Neuronal stem cell (in vitro differentiated cells): ENCODE data around the gene GPR137B.

ENCODE experiments used
- DNase-seq: peaks from one replicate; pipeline ENCODE4 v3.0.0-alpha.2; 2013; ENCODE audit warnings: low spot score
- H2AFZ ChIP-seq: one replicate; pipeline ENCODE4 v1.6.1; 2013; ENCODE audit warnings: mild to moderate bottlenecking, low read length, inconsistent platforms
- H2AK5ac ChIP-seq: 2 replicates; pipeline ENCODE4 v1.6.1; 2013; ENCODE audit warnings: low read depth, mild to moderate bottlenecking, inconsistent platforms, low read length, moderate library complexity, mixed read lengths
- H2BK120ac ChIP-seq: 2 replicates; pipeline ENCODE4 v1.6.1; 2013; ENCODE audit warnings: low read depth, mild to moderate bottlenecking, inconsistent platforms, low read length, moderate library complexity, mixed read lengths
- H2BK12ac ChIP-seq: one replicate; pipeline ENCODE4 v1.6.1; 2013; ENCODE audit warnings: low read length, inconsistent platforms
- H2BK15ac ChIP-seq: 2 replicates; pipeline ENCODE4 v1.6.1; 2013; ENCODE audit warnings: mild to moderate bottlenecking, low read length, inconsistent platforms, mixed read lengths
- H2BK5ac ChIP-seq: one replicate; pipeline ENCODE4 v1.6.1; 2013; ENCODE audit warnings: inconsistent platforms, mild to moderate bottlenecking, low read length, moderate library complexity
- H3K14ac ChIP-seq: one replicate; pipeline ENCODE4 v1.6.1; 2013; ENCODE audit warnings: low read length, inconsistent platforms
- H3K18ac ChIP-seq: 2 replicates; pipeline ENCODE4 v1.6.1; 2013; ENCODE audit warnings: low read length, inconsistent platforms
- H3K23ac ChIP-seq: 2 replicates; pipeline ENCODE4 v1.6.1; 2013; ENCODE audit warnings: low read depth, mild to moderate bottlenecking, mixed read lengths, low read length, inconsistent platforms; ENCODE audit not compliant: poor library complexity
- H3K27ac ChIP-seq: replicated peaks from 3 replicates; pipeline ENCODE4 v1.5.1; 2013; ENCODE audit warnings: low read length, inconsistent platforms
- H3K27me3 ChIP-seq, 3 experiments: 2 replicates each; pipeline ENCODE4 v1.6.1; 2013; ENCODE audit warnings: low read length in 3 of 3, mild to moderate bottlenecking in 2 of 3, inconsistent platforms in 1 of 3, low read depth in 1 of 3, mixed read lengths in 1 of 3, moderate library complexity in 1 of 3; ENCODE audit not compliant: control insufficient read depth in 3 of 3, insufficient read depth in 3 of 3
- H3K36me3 ChIP-seq, 2 donors: replicated peaks in 1 of 2; 2 replicates each; pipeline ENCODE4 v1.6.1; 2013; ENCODE audit warnings: low read length in 2 of 2; ENCODE audit not compliant: control insufficient read depth in 2 of 2, insufficient read depth in 2 of 2
- H3K4ac ChIP-seq: 2 replicates; pipeline ENCODE4 v1.6.1; 2013; ENCODE audit warnings: inconsistent platforms, mild to moderate bottlenecking, low read length, moderate library complexity
- H3K4me1 ChIP-seq, 2 donors: 1 replicate in 1 of 2; 2 replicates in 1 of 2; pipeline ENCODE4 v1.6.1; 2013; ENCODE audit warnings: low read length in 2 of 2, low read depth in 1 of 2; ENCODE audit not compliant: control insufficient read depth in 2 of 2, insufficient read depth in 1 of 2
- H3K4me2 ChIP-seq: one replicate; pipeline ENCODE4 v1.6.1; 2013; ENCODE audit warnings: mild to moderate bottlenecking, low read length, inconsistent platforms; ENCODE audit not compliant: insufficient read depth, poor library complexity, severe bottlenecking
- H3K4me3 ChIP-seq, 2 donors: 2 replicates each; pipeline ENCODE4 v1.5.1; 2013; ENCODE audit warnings: low read length in 2 of 2, mild to moderate bottlenecking in 2 of 2, inconsistent platforms in 1 of 2, moderate library complexity in 1 of 2
- H3K79me1 ChIP-seq: one replicate; pipeline ENCODE4 v1.6.1; 2013; ENCODE audit warnings: low read depth, mild to moderate bottlenecking, inconsistent platforms, low read length, moderate library complexity
- H3K9ac ChIP-seq: one replicate; pipeline ENCODE4 v1.6.1; 2013; ENCODE audit warnings: mild to moderate bottlenecking, low read depth, low read length, inconsistent platforms; ENCODE audit not compliant: poor library complexity
- H3K9me3 ChIP-seq, 2 donors: replicated peaks in 1 of 2; 2 replicates each; pipeline versions ENCODE3 to v1.6.1; 2013; ENCODE audit warnings: low read length in 2 of 2, mild to moderate bottlenecking in 2 of 2, inconsistent platforms in 1 of 2, low read depth in 1 of 2, mixed read lengths in 1 of 2, moderate library complexity in 1 of 2; ENCODE audit not compliant: control insufficient read depth in 2 of 2, insufficient read depth in 1 of 2
- H4K8ac ChIP-seq: one replicate; pipeline ENCODE4 v1.6.1; 2013; ENCODE audit warnings: low read depth, mild to moderate bottlenecking, inconsistent platforms, low read length, moderate library complexity
- H4K91ac ChIP-seq: one replicate; pipeline ENCODE4 v1.6.1; 2013; ENCODE audit warnings: low read length, low read depth, mild to moderate bottlenecking, inconsistent platforms; ENCODE audit not compliant: poor library complexity
- WGBS, 2 donors: extraction: QIAGEN DNeasy Blood & Tissue Kit; methylation state at CpG; one replicate each; pipeline ENCODE4 v1.1.7; 2013; ENCODE audit warnings: missing lambda C conversion rate in 2 of 2, mixed read lengths in 1 of 2; ENCODE audit not compliant: insufficient read length in 2 of 2, insufficient replicate concordance in 1 of 2; ENCODE audit errors: extremely low coverage in 2 of 2; 5-methylcytosine and 5-hydroxymethylcytosine counted together

The GPR137B gene

GRCh38 chr1:236101233-236102200 is 40.8 kb upstream of the GPR137B start:
- peak overlapping the region; percentile 86 for H4K91ac ChIP-seq
- H3K27me3 ChIP-seq, result peaks cover 0 to 2% (median 0%) of the 10 kb centered on the region in 3 experiments
- H3K23ac ChIP-seq, result peak overlapping the region; percentile 5
- H3K4me3 ChIP-seq, result peak overlapping the region in 1 of 2 donors; percentile 23
- H2AFZ ChIP-seq, result no peak overlapping the region
- H2BK5ac ChIP-seq, result no peak overlapping the region
- H3K9me3 ChIP-seq, result peaks cover 0 to 3% of the 10 kb centered on the region in 2 donors
- no peak overlapping the region for H3K4me2 ChIP-seq
- H2BK15ac ChIP-seq, result peak overlapping the region; percentile 32
- no peaks in the 10 kb centered on the region for H3K36me3 ChIP-seq
- no peak overlapping the region for H3K4ac ChIP-seq
- H3K27ac ChIP-seq, result no peak overlapping the region
- no peaks in the 10 kb centered on the region for H3K79me1 ChIP-seq
- 100% methylated on average over 5 to 8 of the region's 10 CpGs for WGBS, 2 donors
- H3K4me1 ChIP-seq, result peaks cover 2 to 8% of the 10 kb centered on the region in 2 donors
- DNase-seq, result no peak
- no peak overlapping the region for H3K18ac ChIP-seq
- H3K14ac ChIP-seq, result no peak overlapping the region
- H2BK12ac ChIP-seq, result peak overlapping the region; percentile 85
- H2BK120ac ChIP-seq, result no peak overlapping the region
- H2AK5ac ChIP-seq, result peak overlapping the region; percentile 30
- H3K9ac ChIP-seq, result peak overlapping the region; percentile 57
- H4K8ac ChIP-seq, result no peak overlapping the region

GRCh38 chr1:236102611-236103010 is 39.7 kb upstream of the GPR137B start:
- Histone ChIP-seq H3K23ac (no peak overlapping the region), H2BK12ac (no peak overlapping the region), H2BK5ac (no peak overlapping the region), H3K18ac (no peak overlapping the region), H3K4me1 (peaks cover 2 to 8% of the 10 kb centered on the region in 2 donors), H3K9ac (no peak overlapping the region), H3K4me3 (no peak overlapping the region), H3K79me1 (no peaks in the 10 kb centered on the region), H2AK5ac (no peak overlapping the region), H3K27me3 (peaks cover 0 to 2% (median 0%) of the 10 kb centered on the region in 3 experiments), H3K36me3 (no peaks in the 10 kb centered on the region), H3K9me3 (no peaks in the 10 kb centered on the region), H3K4me2 (no peak overlapping the region), H3K4ac (no peak overlapping the region), H2BK120ac (no peak overlapping the region), H2BK15ac (no peak overlapping the region), H4K8ac (no peak overlapping the region), H2AFZ (peak overlapping the region; percentile 59), H3K14ac (no peak overlapping the region), H3K27ac (no peak overlapping the region), H4K91ac (no peak overlapping the region)
- WGBS, 2 donors, result no CpG with 5 or more reads among the region's 11 CpGs
- DNase-seq, result no peak

- no peak overlapping the region for H3K14ac ChIP-seq
- H2AK5ac ChIP-seq, result no peak overlapping the region
- no CpG with 5 or more reads among the region's 7 CpGs for WGBS, 2 donors
- no peak for DNase-seq
- H3K4me3 ChIP-seq, result no peak overlapping the region
- no peak overlapping the region for H2BK12ac ChIP-seq
- no peaks in the 10 kb centered on the region for H3K36me3 ChIP-seq
- no peak overlapping the region for H3K23ac ChIP-seq
- H3K27me3 ChIP-seq, result peaks cover 0 to 2% (median 0%) of the 10 kb centered on the region in 3 experiments
- no peak overlapping the region for H4K91ac ChIP-seq
- no peaks in the 10 kb centered on the region for H3K79me1 ChIP-seq
- no peak overlapping the region for H2BK120ac ChIP-seq
- H3K4me1 ChIP-seq, result peaks cover 2 to 8% of the 10 kb centered on the region in 2 donors
- no peak overlapping the region for H3K27ac ChIP-seq
- no peak overlapping the region for H2BK5ac ChIP-seq
- no peak overlapping the region for H3K4me2 ChIP-seq
- no peaks in the 10 kb centered on the region for H3K9me3 ChIP-seq
- no peak overlapping the region for H4K8ac ChIP-seq
- H2BK15ac ChIP-seq, result no peak overlapping the region
- H3K18ac ChIP-seq, result no peak overlapping the region
- no peak overlapping the region for H3K9ac ChIP-seq
- H2AFZ ChIP-seq, result peak overlapping the region; percentile 59
- H3K4ac ChIP-seq, result no peak overlapping the region
Observed at GRCh38 chr1:236103059-236103458, 39.3 kb upstream of the GPR137B start.

- Histone ChIP-seq H3K27me3 (peaks cover 0 to 2% (median 0%) of the 10 kb centered on the region in 3 experiments), H3K4ac (no peak overlapping the region), H3K18ac (peak overlapping the region; percentile 54), H2AFZ (peak overlapping the region; percentile 82), H3K9ac (no peak overlapping the region), H3K4me1 (peaks cover 2 to 8% of the 10 kb centered on the region in 2 donors), H3K79me1 (no peaks in the 10 kb centered on the region), H3K4me3 (no peak overlapping the region), H3K4me2 (no peak overlapping the region), H2BK5ac (no peak overlapping the region), H4K8ac (no peak overlapping the region), H4K91ac (no peak overlapping the region), H2AK5ac (no peak overlapping the region), H2BK12ac (no peak overlapping the region), H3K27ac (no peak overlapping the region), H2BK15ac (no peak overlapping the region), H2BK120ac (no peak overlapping the region), H3K36me3 (no peaks in the 10 kb centered on the region), H3K14ac (no peak overlapping the region), H3K9me3 (no peaks in the 10 kb centered on the region), H3K23ac (no peak overlapping the region)
- DNase-seq, result peak; percentile 65
- WGBS, 2 donors, result no CpG with 5 or more reads among the region's 13 CpGs
Observed at GRCh38 chr1:236103646-236104218, 38.6 kb upstream of the GPR137B start.
